GM23338 (cell line): Measurements from ENCODE around the gene MRPS27. TPM values are rescaled to one million over a fixed set of nuclear protein-coding genes. Genes with fewer than 3 reads are reported as not detected.

Experiments used
- ATAC-seq: fragments of 200-7000 bp; cut with Tn5 transposase; 3 replicates; pipeline ENCODE4 v1.9.1; 2020
- DNase-seq: peaks from one replicate; pipeline ENCODE4 v3.0.0-alpha.2; 2015; ENCODE audit warnings: low spot score
- H2AFZ ChIP-seq: fragments of 200-600 bp; sonication (generic); 2 replicates; pipeline ENCODE4 v1.8.0; 2016; ENCODE audit warnings: antibody characterized with exemption, mild to moderate bottlenecking, moderate library complexity
- H3F3A ChIP-seq: fragments of 200-600 bp; sonication (generic); replicated peaks from 2 replicates; pipeline ENCODE4 v1.8.0; 2017; ENCODE audit warnings: antibody characterized with exemption, mixed run types, low read depth
- H3K27ac ChIP-seq: fragments of 200-600 bp; sonication (generic); 2 replicates; pipeline ENCODE4 v1.6.1; 2016; ENCODE audit warnings: low read depth
- H3K27me3 ChIP-seq: fragments of 200-600 bp; sonication (generic); 2 replicates; pipeline ENCODE4 v1.8.0; 2016; ENCODE audit warnings: mild to moderate bottlenecking, mixed run types, moderate library complexity; ENCODE audit not compliant: insufficient read depth
- H3K36me3 ChIP-seq: fragments of 200-600 bp; sonication (generic); 2 replicates; pipeline ENCODE4 v1.8.0; 2016; ENCODE audit warnings: mild to moderate bottlenecking; ENCODE audit not compliant: insufficient read depth
- H3K4me1 ChIP-seq: fragments of 200-600 bp; sonication (generic); 2 replicates; pipeline ENCODE4 v1.8.0; 2016; ENCODE audit warnings: mild to moderate bottlenecking, moderate library complexity; ENCODE audit not compliant: insufficient read depth
- H3K4me2 ChIP-seq: fragments of 200-600 bp; sonication (generic); 2 replicates; pipeline ENCODE4 v1.7.1; 2017; ENCODE audit warnings: mixed run types
- H3K4me3 ChIP-seq: fragments of 200-600 bp; sonication (generic); 2 replicates; pipeline ENCODE4 v1.6.1; 2016; ENCODE audit warnings: mixed run types
- H3K79me2 ChIP-seq: fragments of 200-600 bp; sonication (generic); replicated peaks from 2 replicates; pipeline ENCODE4 v1.8.0; 2017; ENCODE audit warnings: mild to moderate bottlenecking; ENCODE audit not compliant: insufficient read depth
- H3K9me2 ChIP-seq: fragments of 200-600 bp; sonication (generic); 2 replicates; pipeline ENCODE4 v1.8.0; 2017; ENCODE audit not compliant: insufficient read depth
- H4K20me1 ChIP-seq: fragments of 200-600 bp; sonication (generic); replicated peaks from 2 replicates; pipeline ENCODE4 v1.8.0; 2017; ENCODE audit warnings: mild to moderate bottlenecking; ENCODE audit not compliant: insufficient read depth
- H3K27ac Mint-ChIP-seq: 2 replicates; pipeline ENCODE4 v1.8.0; 2020; ENCODE audit warnings: inconsistent platforms, mild to moderate bottlenecking, moderate library complexity, mixed read lengths
- H3K27me3 Mint-ChIP-seq: 3 replicates; pipeline ENCODE4 v1.8.0; 2022; ENCODE audit warnings: low read depth, mild to moderate bottlenecking, moderate library complexity, mixed read lengths, inconsistent platforms; ENCODE audit not compliant: insufficient read depth, poor library complexity
- H3K36me3 Mint-ChIP-seq: 3 replicates; pipeline ENCODE4 v1.8.0; 2021; ENCODE audit warnings: low read depth, mild to moderate bottlenecking, inconsistent platforms, moderate library complexity, mixed read lengths
- H3K4me1 Mint-ChIP-seq: 3 replicates; pipeline ENCODE4 v1.8.0; 2020; ENCODE audit warnings: mild to moderate bottlenecking, inconsistent platforms, mixed read lengths
- H3K4me3 Mint-ChIP-seq: 3 replicates; pipeline ENCODE4 v1.8.0; 2021; ENCODE audit warnings: moderate library complexity, mild to moderate bottlenecking, inconsistent platforms, mixed read lengths
- H3K9me3 Mint-ChIP-seq: 3 replicates; pipeline ENCODE4 v1.8.0; 2020; ENCODE audit warnings: moderate library complexity, mild to moderate bottlenecking, inconsistent platforms, mixed read lengths
- EZH2phosphoT487 ChIP-seq: fragments of 200-600 bp; sonication (generic); IDR thresholded peaks from one replicate; pipeline ENCODE4 v1.8.1; 2018; ENCODE audit warnings: antibody characterized with exemption; ENCODE audit not compliant: unreplicated experiment
- JUNB ChIP-seq: IDR thresholded peaks from one replicate; pipeline ENCODE4 v1.6.1; 2016; ENCODE audit warnings: antibody characterized with exemption; ENCODE audit not compliant: unreplicated experiment
- NANOG ChIP-seq: IDR thresholded peaks from 2 replicates; pipeline ENCODE4 v1.6.1; 2016; ENCODE audit warnings: antibody characterized with exemption, borderline replicate concordance
- STAT1 ChIP-seq: IDR thresholded peaks from one replicate; pipeline ENCODE4 v1.6.1; 2016; ENCODE audit warnings: antibody characterized with exemption; ENCODE audit not compliant: unreplicated experiment
- ZNF114 ChIP-seq: fragments of 250-450 bp; sonication (Bioruptor Pico); IDR thresholded peaks from 2 replicates; pipeline ENCODE4 v1.5.0; 2020; ENCODE audit warnings: mild to moderate bottlenecking, moderate library complexity
- ZNF331 ChIP-seq: fragments of 250-450 bp; sonication (Bioruptor Pico); IDR thresholded peaks from 2 replicates; pipeline ENCODE4 v1.5.0; 2020; ENCODE audit warnings: low read depth, mild to moderate bottlenecking, moderate library complexity
- polyA plus RNA-seq: library from polyadenylated mRNA; unstranded; fragments of >200 nt; fragmentation: Nextera tagmentation; extraction: Ambion mirVana; gene quantifications from 2 replicates; pipeline ENCODE4 v1.2.1, GENCODE V29; 2016
- total RNA-seq: library from RNA; depleted of rRNA; stranded (reverse); fragments of >200 nt; shearing (Covaris generic); gene quantifications from 2 replicates; pipeline ENCODE4 v1.2.3, GENCODE V29; 2014
- TF ChIP-seq, protein P1 (sequence below), 2 experiments: fragments of 200-600 bp in 1 of 2; sonication (generic) in 1 of 2; conservative IDR thresholded peaks; 2 replicates each; pipeline versions ENCODE4 v1.5.1 to v1.6.1; 2016 to 2017; ENCODE audit warnings: antibody characterized with exemption in 2 of 2, low read depth in 2 of 2, mild to moderate bottlenecking in 2 of 2, moderate library complexity in 1 of 2
- TF ChIP-seq, protein P2 (sequence below): IDR thresholded peaks from 2 replicates; pipeline ENCODE4 v1.6.1; 2016; ENCODE audit warnings: antibody characterized with exemption
- TF ChIP-seq, protein P3 (sequence below): fragments of 250-450 bp; sonication (Bioruptor Pico); IDR thresholded peaks from 2 replicates; pipeline ENCODE4 v1.5.0; 2020; ENCODE audit warnings: mild to moderate bottlenecking, moderate library complexity

MRPS27 gene
- total and polyA plus RNA-seq, 2 experiments from 2014 or later: 53.2 to 141 TPM

DNA sequence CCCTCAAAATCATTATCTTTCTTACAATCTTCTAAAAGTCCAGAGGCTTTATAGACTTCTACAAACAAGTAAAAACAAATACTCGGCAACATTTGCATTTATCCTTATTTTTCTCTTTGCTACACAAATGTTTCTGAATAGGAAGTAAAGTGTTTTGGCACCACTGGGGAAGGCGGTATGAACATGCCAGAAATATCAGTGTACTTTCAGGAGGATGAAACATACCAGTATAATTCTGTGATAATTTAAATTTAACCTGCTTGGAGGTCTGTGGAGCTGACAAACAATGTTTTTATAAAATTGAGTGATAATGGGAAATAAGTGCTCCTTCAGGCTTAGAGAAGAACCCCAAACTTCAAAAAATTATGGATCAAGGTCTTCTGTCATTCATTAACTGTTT is 51.8 kb downstream of the MRPS27 start (continued):
- TF ChIP-seq, protein P1, sequence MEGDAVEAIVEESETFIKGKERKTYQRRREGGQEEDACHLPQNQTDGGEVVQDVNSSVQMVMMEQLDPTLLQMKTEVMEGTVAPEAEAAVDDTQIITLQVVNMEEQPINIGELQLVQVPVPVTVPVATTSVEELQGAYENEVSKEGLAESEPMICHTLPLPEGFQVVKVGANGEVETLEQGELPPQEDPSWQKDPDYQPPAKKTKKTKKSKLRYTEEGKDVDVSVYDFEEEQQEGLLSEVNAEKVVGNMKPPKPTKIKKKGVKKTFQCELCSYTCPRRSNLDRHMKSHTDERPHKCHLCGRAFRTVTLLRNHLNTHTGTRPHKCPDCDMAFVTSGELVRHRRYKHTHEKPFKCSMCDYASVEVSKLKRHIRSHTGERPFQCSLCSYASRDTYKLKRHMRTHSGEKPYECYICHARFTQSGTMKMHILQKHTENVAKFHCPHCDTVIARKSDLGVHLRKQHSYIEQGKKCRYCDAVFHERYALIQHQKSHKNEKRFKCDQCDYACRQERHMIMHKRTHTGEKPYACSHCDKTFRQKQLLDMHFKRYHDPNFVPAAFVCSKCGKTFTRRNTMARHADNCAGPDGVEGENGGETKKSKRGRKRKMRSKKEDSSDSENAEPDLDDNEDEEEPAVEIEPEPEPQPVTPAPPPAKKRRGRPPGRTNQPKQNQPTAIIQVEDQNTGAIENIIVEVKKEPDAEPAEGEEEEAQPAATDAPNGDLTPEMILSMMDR (conservative IDR thresholded peaks at IDR 0.05; ENCODE audit: low read depth in 2 of 2): no peak
- TF ChIP-seq ZNF114 (CRISPR knock-in tag): no peak
- no peak for TF ChIP-seq EZH2phosphoT487
- TF ChIP-seq, protein P2, sequence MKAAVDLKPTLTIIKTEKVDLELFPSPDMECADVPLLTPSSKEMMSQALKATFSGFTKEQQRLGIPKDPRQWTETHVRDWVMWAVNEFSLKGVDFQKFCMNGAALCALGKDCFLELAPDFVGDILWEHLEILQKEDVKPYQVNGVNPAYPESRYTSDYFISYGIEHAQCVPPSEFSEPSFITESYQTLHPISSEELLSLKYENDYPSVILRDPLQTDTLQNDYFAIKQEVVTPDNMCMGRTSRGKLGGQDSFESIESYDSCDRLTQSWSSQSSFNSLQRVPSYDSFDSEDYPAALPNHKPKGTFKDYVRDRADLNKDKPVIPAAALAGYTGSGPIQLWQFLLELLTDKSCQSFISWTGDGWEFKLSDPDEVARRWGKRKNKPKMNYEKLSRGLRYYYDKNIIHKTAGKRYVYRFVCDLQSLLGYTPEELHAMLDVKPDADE: no peak
- TF ChIP-seq STAT1: no peak
- TF ChIP-seq JUNB: no peak
- no peak for TF ChIP-seq ZNF331 (CRISPR knock-in tag)
- no peak for TF ChIP-seq NANOG

DNA sequence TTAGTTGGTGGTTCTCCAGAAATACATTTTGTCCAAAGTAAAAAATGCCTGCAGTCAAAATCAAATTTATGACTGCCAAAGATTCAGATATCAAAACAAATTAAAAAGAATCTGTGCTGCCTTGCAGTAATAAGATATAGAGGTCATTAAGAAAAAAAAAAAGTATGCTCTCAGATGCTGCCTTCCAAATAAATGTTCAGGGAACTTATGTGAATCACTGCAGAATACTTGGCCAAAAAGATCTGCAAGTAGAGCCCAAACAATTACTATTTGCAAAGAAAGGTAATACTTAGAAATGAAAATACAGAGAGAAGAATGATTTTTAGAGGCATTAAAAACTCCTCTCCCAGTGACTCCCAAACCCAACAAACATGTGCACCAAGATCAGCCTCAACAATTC is 52.4 kb downstream of the MRPS27 start:
- peaks cover 9% of the 10 kb centered on the region; the same call in 1 of the 2 replicates for H3K79me2 ChIP-seq
- H3K9me2 ChIP-seq: no peaks in the 10 kb centered on the region
- no peak overlapping the region for H3K27ac ChIP-seq
- no peak overlapping the region for H3K4me3 ChIP-seq
- H3K4me1 ChIP-seq: no peaks in the 10 kb centered on the region; the same call in 1 of the 2 replicates
- H3K36me3 ChIP-seq: no peaks in the 10 kb centered on the region
- H3K27me3 ChIP-seq: no peaks in the 10 kb centered on the region
- Mint-ChIP-seq H3K27me3 (no peaks in the 10 kb centered on the region), H3K9me3 (no peaks in the 10 kb centered on the region), H3K4me3 (no peak overlapping the region), H3K4me1 (peaks cover 8% of the 10 kb centered on the region; the same call in 2 of the 3 replicates), H3K36me3 (peaks cover 6% of the 10 kb centered on the region; the same call in 2 of the 3 replicates), H3K27ac (no peak overlapping the region)
- H3K4me2 ChIP-seq: no peak overlapping the region
- H4K20me1 ChIP-seq: peaks cover 3% of the 10 kb centered on the region; the same call in 1 of the 2 replicates
- H3F3A ChIP-seq: no peaks in the 10 kb centered on the region
- TF ChIP-seq ZNF331 (CRISPR knock-in tag) (no peak), STAT1 (no peak), JUNB (no peak), EZH2phosphoT487 (no peak)
- TF ChIP-seq, protein P2: no peak
- TF ChIP-seq, protein P3, sequence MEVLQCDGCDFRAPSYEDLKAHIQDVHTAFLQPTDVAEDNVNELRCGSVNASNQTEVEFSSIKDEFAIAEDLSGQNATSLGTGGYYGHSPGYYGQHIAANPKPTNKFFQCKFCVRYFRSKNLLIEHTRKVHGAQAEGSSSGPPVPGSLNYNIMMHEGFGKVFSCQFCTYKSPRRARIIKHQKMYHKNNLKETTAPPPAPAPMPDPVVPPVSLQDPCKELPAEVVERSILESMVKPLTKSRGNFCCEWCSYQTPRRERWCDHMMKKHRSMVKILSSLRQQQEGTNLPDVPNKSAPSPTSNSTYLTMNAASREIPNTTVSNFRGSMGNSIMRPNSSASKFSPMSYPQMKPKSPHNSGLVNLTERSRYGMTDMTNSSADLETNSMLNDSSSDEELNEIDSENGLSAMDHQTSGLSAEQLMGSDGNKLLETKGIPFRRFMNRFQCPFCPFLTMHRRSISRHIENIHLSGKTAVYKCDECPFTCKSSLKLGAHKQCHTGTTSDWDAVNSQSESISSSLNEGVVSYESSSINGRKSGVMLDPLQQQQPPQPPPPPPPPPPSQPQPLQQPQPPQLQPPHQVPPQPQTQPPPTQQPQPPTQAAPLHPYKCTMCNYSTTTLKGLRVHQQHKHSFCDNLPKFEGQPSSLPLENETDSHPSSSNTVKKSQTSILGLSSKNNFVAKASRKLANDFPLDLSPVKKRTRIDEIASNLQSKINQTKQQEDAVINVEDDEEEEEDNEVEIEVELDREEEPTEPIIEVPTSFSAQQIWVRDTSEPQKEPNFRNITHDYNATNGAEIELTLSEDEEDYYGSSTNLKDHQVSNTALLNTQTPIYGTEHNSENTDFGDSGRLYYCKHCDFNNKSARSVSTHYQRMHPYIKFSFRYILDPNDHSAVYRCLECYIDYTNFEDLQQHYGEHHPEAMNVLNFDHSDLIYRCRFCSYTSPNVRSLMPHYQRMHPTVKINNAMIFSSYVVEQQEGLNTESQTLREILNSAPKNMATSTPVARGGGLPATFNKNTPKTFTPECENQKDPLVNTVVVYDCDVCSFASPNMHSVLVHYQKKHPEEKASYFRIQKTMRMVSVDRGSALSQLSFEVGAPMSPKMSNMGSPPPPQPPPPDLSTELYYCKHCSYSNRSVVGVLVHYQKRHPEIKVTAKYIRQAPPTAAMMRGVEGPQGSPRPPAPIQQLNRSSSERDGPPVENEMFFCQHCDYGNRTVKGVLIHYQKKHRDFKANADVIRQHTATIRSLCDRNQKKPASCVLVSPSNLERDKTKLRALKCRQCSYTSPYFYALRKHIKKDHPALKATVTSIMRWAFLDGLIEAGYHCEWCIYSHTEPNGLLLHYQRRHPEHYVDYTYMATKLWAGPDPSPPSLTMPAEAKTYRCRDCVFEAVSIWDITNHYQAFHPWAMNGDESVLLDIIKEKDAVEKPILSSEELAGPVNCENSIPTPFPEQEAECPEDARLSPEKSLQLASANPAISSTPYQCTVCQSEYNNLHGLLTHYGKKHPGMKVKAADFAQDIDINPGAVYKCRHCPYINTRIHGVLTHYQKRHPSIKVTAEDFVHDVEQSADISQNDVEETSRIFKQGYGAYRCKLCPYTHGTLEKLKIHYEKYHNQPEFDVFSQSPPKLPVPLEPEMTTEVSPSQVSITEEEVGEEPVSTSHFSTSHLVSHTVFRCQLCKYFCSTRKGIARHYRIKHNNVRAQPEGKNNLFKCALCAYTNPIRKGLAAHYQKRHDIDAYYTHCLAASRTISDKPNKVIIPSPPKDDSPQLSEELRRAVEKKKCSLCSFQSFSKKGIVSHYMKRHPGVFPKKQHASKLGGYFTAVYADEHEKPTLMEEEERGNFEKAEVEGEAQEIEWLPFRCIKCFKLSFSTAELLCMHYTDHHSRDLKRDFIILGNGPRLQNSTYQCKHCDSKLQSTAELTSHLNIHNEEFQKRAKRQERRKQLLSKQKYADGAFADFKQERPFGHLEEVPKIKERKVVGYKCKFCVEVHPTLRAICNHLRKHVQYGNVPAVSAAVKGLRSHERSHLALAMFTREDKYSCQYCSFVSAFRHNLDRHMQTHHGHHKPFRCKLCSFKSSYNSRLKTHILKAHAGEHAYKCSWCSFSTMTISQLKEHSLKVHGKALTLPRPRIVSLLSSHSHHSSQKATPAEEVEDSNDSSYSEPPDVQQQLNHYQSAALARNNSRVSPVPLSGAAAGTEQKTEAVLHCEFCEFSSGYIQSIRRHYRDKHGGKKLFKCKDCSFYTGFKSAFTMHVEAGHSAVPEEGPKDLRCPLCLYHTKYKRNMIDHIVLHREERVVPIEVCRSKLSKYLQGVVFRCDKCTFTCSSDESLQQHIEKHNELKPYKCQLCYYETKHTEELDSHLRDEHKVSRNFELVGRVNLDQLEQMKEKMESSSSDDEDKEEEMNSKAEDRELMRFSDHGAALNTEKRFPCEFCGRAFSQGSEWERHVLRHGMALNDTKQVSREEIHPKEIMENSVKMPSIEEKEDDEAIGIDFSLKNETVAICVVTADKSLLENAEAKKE (CRISPR knock-in tag): no peak
- ATAC-seq: no peak
- DNase-seq: no peak
- H2AFZ ChIP-seq: no peak overlapping the region
